Epidermal melanocyte (primary cell): ENCODE data around the gene ZBTB20.
"Not testable (repeated sequence)": the region's sequence is repeated elsewhere in the genome, so short reads cannot be mapped to it uniquely, and the experiment has no call there.

ENCODE experiments used
- DNase-seq: peaks from one replicate; pipeline ENCODE4 v3.0.0; 2011; ENCODE audit warnings: low spot score; ENCODE audit not compliant: insufficient read length

Gene ZBTB20

DNA sequence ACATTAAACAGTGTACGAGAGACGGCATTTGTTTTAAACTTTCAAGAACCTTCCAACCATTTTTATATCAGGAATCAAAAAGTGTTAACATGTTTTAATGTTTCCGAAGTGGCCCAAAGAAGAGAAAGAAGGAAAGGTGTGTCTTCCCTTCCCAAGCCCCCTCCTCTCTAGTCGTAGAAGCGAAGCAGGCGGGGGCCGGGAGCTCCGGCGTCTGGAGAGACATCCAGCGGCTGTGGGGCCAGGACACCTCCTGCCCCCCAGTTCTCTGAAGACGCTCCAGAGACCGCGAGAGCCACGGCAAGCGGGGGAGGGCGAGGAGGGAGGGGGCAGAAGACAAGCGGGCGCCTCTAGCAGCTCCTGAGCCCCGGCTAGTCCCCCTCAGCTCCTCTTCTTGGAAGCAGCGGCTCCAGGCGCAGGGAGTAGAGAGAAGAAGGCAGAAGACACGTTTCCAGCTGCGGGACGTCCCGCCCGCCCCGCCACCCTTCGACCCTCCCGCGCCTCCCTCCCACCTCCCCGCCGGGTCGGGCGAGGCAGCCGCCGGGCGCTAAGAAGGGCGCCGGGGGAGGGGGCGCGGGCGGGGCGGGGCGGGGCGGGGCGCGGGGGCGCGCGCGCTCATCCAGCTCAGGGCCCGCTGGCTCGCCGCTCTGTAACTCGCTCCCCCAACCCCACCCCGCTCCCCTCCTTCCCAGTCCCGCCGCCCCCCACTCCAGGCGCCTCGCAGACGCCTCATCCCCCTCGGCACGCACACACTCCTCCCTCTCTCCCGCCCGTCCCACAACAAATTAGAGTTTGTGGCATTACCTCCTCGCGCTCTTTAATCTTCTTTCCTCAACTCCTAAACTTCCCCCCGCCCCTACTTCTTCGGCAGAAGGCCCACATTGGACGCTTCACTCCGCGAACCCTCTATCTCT lies at the start of gene ZBTB20:
Gene ZBTB20 (minus strand): TSS at position 871 of the 911 bp plus-strand sequence.
- DNase-seq, result peak; percentile 77

GRCh38 chr3:115194476-115194875 lies 47.4 kb upstream of the ZBTB20 start:
- no peak for DNase-seq

DNA sequence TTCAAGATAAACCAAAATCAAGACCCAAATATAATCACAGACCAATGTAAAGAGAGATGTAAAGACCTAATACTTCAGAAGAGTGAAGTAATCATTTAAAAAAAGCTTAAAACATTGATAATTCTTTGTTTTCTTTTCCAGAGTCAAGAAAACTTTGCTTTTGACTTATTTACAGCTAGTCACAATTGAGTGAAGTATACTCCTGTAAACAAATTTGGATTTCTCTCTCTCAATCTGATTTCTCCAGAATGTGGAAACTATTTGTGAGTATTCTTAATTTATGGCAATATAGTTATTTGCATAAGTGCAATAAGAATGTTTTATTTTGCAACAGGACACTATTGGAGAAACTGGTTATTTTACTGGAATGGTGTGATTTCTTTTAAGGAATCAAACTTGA lies 43.7 kb upstream of the ZBTB20 start:
- no peak for DNase-seq

- no peak for DNase-seq
Observed at GRCh38 chr3:115187149-115187757, 40.2 kb upstream of the ZBTB20 start.

GRCh38 chr3:115186351-115187148 lies 39.5 kb upstream of the ZBTB20 start:
- DNase-seq, result no peak

DNA sequence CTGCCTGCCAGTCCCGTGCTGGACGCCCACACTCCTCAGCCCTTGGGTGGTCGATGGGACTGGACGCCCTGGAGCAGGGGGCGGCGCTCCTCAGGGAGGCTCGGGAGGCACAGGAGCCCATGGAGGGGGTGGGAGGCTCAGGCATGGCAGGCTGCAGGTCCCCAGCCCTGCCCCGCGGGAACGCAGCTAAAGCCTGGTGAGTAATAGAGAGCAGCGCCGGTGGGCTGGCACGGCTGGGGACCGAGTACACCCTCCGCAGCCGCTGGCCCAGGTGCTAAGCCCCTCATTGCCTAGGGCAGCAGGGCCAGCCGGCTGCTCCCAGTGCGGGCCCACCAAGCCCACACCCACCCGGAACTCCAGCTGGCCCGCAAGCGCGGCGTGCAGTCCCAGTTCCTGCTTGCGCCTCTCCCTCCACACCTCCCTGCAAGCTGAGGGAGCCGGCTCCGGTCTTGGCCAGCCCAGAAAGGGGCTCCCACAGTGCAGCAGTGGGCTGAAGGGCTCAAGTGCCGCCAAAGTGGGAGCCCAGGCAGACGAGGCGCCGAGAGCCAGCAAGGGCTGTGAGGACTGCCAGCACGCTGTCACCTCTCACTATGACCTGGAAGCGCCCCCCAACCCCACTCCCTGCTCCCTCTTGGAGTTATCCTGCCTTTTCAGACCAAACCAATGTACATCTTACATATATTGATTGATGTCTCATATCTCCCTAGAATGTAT lies 37.9 kb upstream of the ZBTB20 start:
- not testable (repeated sequence) for DNase-seq

DNA sequence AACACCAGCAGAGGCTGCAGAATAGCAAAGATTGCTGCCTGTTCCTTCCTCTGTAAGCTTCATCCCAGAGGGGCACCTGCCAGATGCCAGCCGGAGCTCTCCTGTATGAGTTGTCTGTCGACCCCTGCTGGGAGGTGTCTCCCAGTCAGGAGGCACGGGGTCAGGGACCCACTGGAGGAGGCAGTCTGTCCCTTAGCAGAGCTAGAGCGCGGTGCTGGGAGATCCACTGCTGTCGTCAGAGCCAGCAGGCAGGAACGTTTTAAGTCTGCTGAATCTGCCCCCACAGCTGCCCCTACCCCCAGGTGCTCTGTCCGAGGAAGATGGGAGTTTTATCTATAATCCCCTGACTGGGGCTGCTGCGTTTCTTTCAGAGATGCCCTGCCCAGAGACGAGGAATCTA lies 31.8 kb upstream of the ZBTB20 start:
- DNase-seq, result not testable (repeated sequence)

GRCh38 chr3:115169808-115170207 lies 22.7 kb upstream of the ZBTB20 start:
- no peak for DNase-seq

GRCh38 chr3:115165701-115166100 lies 18.6 kb upstream of the ZBTB20 start:
- DNase-seq, result no peak

GRCh38 chr3:115165266-115165665 lies 18.2 kb upstream of the ZBTB20 start:
- DNase-seq, result no peak

DNA sequence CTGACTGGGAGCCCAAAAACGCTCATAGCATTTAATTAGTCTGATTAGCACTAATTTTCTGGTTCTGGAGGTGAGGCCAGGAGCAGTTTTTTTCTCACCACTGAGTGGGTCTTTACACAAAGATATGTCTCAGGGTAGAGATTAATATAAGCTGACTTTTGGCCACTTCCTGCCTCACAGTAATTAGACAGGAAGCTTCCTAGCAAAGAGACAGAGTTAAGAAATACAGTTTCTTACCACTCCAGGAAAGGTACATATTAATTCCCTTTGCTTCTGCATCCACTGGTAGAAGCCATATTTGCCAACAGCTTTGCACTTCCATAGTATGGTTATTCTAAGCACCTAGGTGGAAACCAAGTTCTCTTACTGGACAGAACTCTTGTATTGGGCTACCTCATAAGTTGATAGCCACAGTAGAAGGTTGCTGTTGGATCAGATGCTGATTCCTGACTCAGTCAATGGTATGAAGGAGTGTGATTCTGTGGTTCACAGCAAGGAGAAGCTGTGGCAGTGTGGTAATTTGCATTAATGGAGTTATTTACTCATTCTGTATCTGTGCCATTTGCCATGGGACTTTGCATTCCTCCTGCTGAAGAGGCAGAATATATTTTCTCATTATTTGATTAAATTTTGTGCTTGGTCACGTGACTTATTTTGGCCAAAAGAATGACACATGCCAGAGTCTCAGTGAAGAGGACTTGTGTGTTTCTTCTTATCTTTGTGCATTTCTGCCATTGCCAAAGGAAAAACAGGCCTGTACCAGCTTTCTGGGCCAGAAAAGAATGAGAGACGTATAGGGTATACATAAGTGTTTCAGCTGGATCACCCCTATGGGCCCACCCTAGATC lies 17.5 kb upstream of the ZBTB20 start:
- DNase-seq, result no peak

GRCh38 chr3:115162759-115163158 lies 15.7 kb upstream of the ZBTB20 start:
- DNase-seq, result no peak

- no peak for DNase-seq
Observed at GRCh38 chr3:115161866-115162265, 14.8 kb upstream of the ZBTB20 start.

DNA sequence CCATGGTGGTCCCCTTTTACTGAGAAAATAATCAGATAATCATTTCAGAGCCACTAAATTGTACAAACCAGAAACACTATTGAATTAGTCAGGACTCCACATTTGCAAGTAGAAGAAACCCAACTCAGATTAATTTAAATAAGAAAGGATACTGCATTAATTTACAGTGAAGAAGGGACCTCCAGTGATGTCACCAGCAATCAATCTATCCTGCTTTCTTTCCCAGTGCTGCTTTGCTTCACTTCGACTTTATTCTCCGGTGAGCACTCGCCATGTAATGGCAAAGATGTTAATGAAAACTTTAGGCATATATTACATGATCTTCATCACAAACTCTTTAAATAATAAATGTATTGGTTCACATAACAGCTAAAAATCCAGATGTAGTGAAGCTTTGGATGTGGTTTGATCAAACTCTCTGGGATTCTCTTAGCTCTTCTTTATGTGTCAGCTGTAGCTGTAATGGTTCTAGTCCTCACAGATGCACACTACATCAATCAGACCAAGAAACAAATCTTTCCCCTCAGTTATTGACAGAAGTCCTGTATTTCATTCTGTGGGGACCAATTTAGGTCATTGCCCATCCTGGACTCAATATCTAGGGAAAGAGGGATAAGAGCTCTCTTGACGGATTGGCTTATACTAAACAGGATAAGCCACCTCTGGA lies 14.2 kb upstream of the ZBTB20 start:
- DNase-seq, result no peak

DNA sequence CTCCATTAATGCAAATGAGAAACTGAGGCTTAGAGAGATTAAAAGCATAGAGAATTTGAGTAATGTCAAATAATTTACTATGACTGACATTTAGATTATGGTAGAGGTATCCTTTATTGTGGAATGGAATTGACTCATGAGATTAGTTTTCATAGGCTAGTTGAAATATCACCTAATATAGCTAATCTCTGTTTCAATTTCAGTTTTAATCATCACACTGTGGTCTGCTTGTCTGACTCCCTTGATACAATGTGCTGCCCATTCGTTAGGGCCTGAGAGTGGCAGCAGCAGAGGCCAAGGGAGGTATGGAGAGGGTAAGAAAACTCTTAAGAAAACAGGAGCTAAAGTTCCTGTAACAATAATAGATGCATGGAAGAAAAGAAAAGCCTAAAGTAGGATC lies 13.2 kb upstream of the ZBTB20 start:
- DNase-seq, result no peak

- DNase-seq, result no peak
Observed at GRCh38 chr3:115156046-115156654, 9.1 kb upstream of the ZBTB20 start.

- DNase-seq, result no peak
Observed at GRCh38 chr3:115154611-115155010, 7.5 kb upstream of the ZBTB20 start.

GRCh38 chr3:115151921-115152320 lies 4.8 kb upstream of the ZBTB20 start:
- no peak for DNase-seq

- no peak for DNase-seq
Observed at GRCh38 chr3:115148142-115148790, 1.2 kb upstream of the ZBTB20 start.
